SJSA1 (cell line): ENCODE data around the gene HPSE2. TPM values are rescaled to one million over a fixed set of nuclear protein-coding genes. Genes with fewer than 3 reads are reported as not detected.

Experiments used
- DNase-seq, 2 experiments: peaks; one replicate each; pipeline ENCODE4 v3.0.0-alpha.2; 2015 to 2020; ENCODE audit warnings: low spot score in 2 of 2, low read depth in 1 of 2
- H3K27ac ChIP-seq: fragments of 250-450 bp; sonication (Bioruptor Pico); 2 replicates; pipeline ENCODE4 v1.5.1; 2020; ENCODE audit warnings: mild to moderate bottlenecking, moderate library complexity
- H3K27me3 ChIP-seq: fragments of 250-450 bp; sonication (Bioruptor Pico); replicated peaks from 2 replicates; pipeline ENCODE4 v1.5.1; 2020; ENCODE audit warnings: mild to moderate bottlenecking, moderate library complexity
- H3K36me3 ChIP-seq: fragments of 250-450 bp; sonication (Bioruptor Pico); 2 replicates; pipeline ENCODE4 v1.5.1; 2020; ENCODE audit warnings: mild to moderate bottlenecking
- H3K4me1 ChIP-seq: fragments of 250-450 bp; sonication (Bioruptor Pico); replicated peaks from 2 replicates; pipeline ENCODE4 v1.6.1; 2021; ENCODE audit warnings: mild to moderate bottlenecking
- H3K4me3 ChIP-seq: fragments of 250-450 bp; sonication (Bioruptor Pico); 2 replicates; pipeline ENCODE4 v1.5.1; 2020; ENCODE audit warnings: mild to moderate bottlenecking
- H3K9me3 ChIP-seq: fragments of 250-450 bp; sonication (Bioruptor Pico); replicated peaks from 2 replicates; pipeline ENCODE4 v1.5.1; 2020; ENCODE audit warnings: mild to moderate bottlenecking
- total RNA-seq: library from RNA; depleted of rRNA; stranded (reverse); fragments of >200 nt; shearing (Covaris generic); gene quantifications from 2 replicates; pipeline ENCODE4 v1.2.3, GENCODE V29; 2014

HPSE2 gene
- total RNA-seq, 1 experiment from 2014 or later: not detected

GRCh38 chr10:99123336-99123735 is 112.3 kb downstream of the HPSE2 start:
- H3K27ac ChIP-seq: no peak overlapping the region
- H3K27me3 ChIP-seq: no peaks in the 10 kb centered on the region
- H3K4me1 ChIP-seq: no peaks in the 10 kb centered on the region
- H3K9me3 ChIP-seq: no peaks in the 10 kb centered on the region
- no peaks in the 10 kb centered on the region for H3K36me3 ChIP-seq
- no peak for DNase-seq
- H3K4me3 ChIP-seq: no peak overlapping the region

GRCh38 chr10:99119258-99119748 is 116.3 kb downstream of the HPSE2 start:
- Histone ChIP-seq H3K36me3 (no peaks in the 10 kb centered on the region), H3K9me3 (no peaks in the 10 kb centered on the region), H3K4me1 (no peaks in the 10 kb centered on the region), H3K27me3 (0 out of 2 replicates have a peak, but pooled peaks cover 1% of the 10 kb centered on the region), H3K27ac (no peak overlapping the region), H3K4me3 (no peak overlapping the region)
- no peak for DNase-seq

GRCh38 chr10:99115703-99116102 is 119.9 kb downstream of the HPSE2 start:
- DNase-seq: no peak
- H3K36me3 ChIP-seq: no peaks in the 10 kb centered on the region
- no peak overlapping the region for H3K27ac ChIP-seq

GRCh38 chr10:99085358-99085757 is 150.3 kb downstream of the HPSE2 start:
- DNase-seq: no peak
- Histone ChIP-seq H3K9me3 (no peaks in the 10 kb centered on the region), H3K36me3 (no peaks in the 10 kb centered on the region), H3K27ac (no peak overlapping the region), H3K27me3 (no peaks in the 10 kb centered on the region), H3K4me3 (no peak overlapping the region), H3K4me1 (no peaks in the 10 kb centered on the region)

More at GRCh38 chr10:99115703-99116102, 119.9 kb downstream of the HPSE2 start:
- H3K9me3 ChIP-seq: no peaks in the 10 kb centered on the region
- H3K27me3 ChIP-seq: 0 out of 2 replicates have a peak, but pooled peaks cover 7% of the 10 kb centered on the region
- H3K4me1 ChIP-seq: no peaks in the 10 kb centered on the region
- H3K4me3 ChIP-seq: no peak overlapping the region

DNA sequence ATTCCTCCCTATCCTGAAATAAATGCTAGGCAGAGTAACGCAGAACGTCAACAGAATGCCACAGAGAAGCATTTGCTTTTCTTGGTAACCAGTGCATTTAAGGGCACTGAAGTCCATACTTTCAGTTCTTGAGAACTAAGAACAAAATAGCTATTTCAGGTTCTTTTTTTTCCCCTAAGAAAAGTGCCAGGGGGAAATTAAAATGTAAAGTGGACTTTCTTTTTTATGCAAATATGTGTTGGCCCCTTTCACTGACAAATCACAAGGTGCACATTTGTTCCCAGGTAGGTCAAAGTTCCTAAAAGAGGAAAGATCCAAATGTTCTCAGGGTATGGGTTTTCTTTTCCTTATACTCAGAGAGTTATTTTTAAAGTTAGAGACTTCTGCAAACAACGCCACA is 151.5 kb downstream of the HPSE2 start:
- Histone ChIP-seq H3K36me3 (no peaks in the 10 kb centered on the region), H3K9me3 (no peaks in the 10 kb centered on the region), H3K4me1 (no peaks in the 10 kb centered on the region), H3K4me3 (no peak overlapping the region), H3K27me3 (no peaks in the 10 kb centered on the region), H3K27ac (no peak overlapping the region)
- no peak for DNase-seq

DNA sequence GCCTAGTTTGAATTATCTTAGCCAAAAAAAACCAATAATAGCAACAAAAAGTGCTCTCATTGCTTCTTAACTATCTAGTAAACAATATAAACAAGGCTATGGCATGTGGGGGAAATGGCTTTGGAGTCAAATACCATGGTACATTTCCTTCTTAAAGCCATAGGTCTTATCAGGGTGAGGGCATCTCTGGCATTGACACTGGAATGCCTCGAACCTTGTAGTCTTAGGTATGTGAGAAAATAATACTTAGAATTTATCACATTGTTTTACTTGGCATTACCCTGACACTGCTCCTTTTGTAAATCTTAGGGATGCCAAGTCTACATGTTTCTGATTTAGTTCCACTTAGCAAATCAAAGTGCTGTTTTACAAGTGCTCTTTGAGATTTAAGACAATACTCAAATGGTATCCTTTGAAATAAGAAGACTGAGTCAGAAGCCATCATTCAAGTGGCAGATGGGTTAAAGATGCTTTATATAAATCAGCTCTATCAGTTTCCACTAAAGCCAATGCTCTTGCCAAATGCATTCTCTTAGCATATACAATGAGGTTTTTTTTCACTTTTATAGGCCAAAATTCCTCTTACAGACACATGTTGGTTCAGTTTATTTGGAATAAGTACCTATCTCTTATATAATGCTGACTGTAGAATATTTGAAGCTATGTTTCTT is 155.2 kb downstream of the HPSE2 start:
- Histone ChIP-seq H3K27me3 (no peaks in the 10 kb centered on the region), H3K27ac (no peak overlapping the region), H3K36me3 (no peaks in the 10 kb centered on the region), H3K4me1 (no peaks in the 10 kb centered on the region), H3K9me3 (no peaks in the 10 kb centered on the region), H3K4me3 (no peak overlapping the region)
- no peak for DNase-seq

GRCh38 chr10:99062591-99062990 is 173.1 kb downstream of the HPSE2 start:
- no peak overlapping the region for H3K4me3 ChIP-seq
- no peaks in the 10 kb centered on the region for H3K4me1 ChIP-seq
- no peak for DNase-seq
- H3K27ac ChIP-seq: no peak overlapping the region
- no peaks in the 10 kb centered on the region for H3K9me3 ChIP-seq
- no peaks in the 10 kb centered on the region for H3K27me3 ChIP-seq
- no peaks in the 10 kb centered on the region for H3K36me3 ChIP-seq

DNA sequence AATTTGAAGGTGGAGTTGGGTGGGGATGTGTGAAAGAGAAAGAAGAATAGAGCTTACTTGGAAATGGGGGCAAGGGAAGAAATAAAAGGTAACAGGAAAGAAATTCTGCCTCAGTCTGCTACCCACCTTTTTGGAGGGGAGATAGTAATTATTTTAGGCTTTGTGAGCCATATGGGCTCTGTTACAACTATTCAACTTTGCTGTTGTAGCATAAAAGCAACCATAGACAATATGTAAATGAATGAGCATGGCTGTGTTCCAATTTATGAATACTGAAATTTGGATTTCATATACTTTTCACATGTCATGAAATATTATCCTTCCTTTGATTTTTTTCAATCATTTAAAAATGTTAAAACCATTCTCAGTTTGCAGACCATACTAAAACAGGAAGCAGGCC is 176.9 kb downstream of the HPSE2 start:
- Histone ChIP-seq H3K36me3 (no peaks in the 10 kb centered on the region), H3K27me3 (no peaks in the 10 kb centered on the region), H3K9me3 (no peaks in the 10 kb centered on the region), H3K4me1 (no peaks in the 10 kb centered on the region), H3K27ac (no peak overlapping the region), H3K4me3 (no peak overlapping the region)
- DNase-seq: no peak

DNA sequence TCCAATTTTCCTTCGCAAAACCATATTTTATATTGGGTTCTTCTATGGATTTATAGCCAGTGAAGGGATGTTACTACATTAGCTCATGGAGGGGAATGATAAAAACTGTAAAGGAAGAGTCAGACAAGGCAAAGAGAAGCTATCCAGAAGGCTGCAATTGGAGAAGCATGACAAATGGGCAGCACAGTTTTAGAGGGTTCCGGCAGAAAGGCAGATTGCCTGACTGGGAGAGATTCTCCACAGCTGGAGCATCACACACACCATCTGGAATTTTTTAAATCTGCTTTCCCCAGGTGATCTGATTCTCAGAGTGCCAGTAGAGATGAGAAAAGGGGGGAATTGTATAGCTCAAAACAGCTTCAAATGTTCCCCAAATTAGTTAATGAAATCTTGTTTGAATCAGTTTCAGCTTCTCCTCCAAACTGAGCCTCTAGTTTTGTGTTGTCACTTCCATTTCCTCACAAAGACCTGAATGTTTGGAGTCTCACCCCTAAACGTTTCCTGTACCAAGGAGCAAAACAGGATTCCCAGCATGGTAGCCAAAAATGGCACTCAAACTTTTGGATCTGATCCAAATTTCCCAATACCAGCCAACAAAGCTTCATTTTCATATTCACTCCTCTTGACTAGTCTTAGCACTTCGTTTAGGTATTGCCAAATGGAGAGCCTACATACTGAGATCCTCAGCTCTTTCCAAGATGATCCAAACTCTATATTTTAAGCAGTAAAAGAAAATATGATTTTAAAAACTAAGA is 177.5 kb downstream of the HPSE2 start:
- H3K4me3 ChIP-seq: no peak overlapping the region
- H3K36me3 ChIP-seq: no peaks in the 10 kb centered on the region
- no peak overlapping the region for H3K27ac ChIP-seq
- no peaks in the 10 kb centered on the region for H3K9me3 ChIP-seq
- no peak for DNase-seq
- no peaks in the 10 kb centered on the region for H3K4me1 ChIP-seq
- no peaks in the 10 kb centered on the region for H3K27me3 ChIP-seq

DNA sequence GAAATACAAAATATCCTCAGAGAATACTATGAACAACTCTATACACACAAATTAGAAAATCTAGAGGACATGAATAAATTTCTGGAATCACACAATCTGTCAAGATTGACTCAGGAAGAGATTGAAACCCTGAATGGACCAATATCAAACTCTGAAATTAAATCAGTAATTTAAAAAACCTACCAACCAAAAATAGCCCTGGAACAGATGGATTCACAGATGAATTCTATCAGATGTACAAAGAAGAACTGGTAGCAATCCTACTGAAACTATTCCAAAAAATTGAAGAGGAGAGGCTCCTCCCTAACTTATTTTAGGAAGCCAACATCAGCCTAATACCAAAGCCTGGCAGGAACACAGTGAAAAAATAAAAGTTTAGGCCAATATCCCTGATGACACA is 190.0 kb downstream of the HPSE2 start:
- Histone ChIP-seq H3K4me1 (no peaks in the 10 kb centered on the region), H3K27ac (no peak overlapping the region), H3K4me3 (no peak overlapping the region), H3K36me3 (no peaks in the 10 kb centered on the region), H3K27me3 (no peaks in the 10 kb centered on the region), H3K9me3 (peaks cover 11% of the 10 kb centered on the region)
- no peak for DNase-seq

DNA sequence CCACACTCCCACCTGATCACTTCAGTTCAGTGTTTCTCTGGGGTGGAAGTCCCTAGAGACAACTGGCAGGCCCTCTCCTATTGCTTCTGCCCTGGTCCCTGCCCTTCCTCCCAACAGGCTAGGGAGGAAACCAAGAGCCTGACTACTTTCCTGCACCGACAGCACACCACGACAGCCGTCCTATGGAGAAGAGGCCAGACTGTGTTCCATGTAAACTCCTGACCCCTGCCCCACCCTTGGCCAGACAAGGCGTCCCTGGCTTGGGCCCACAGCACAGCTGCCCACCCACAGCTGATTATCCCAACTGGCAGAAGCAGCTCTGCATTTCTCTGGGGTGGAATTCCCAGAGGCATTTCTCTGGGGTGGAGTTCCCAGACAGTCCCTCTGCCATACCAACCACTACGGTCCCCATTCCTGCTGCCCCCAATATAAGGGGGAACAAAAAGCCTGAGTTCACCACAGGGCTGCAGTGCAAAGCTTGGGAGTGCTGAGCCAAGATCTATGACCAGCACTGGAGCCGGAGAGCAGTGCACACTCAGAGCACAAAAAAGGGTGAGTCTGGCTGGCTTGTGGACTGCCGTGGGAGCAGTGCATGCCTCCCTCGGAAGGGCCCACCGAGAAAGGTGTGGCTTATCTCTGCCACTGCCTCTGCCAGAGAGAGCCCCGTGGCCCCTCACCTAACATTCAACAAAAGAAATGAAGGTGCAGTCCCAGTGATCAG is 193.4 kb downstream of the HPSE2 start:
- H3K4me1 ChIP-seq: no peaks in the 10 kb centered on the region
- peaks cover 11% of the 10 kb centered on the region for H3K9me3 ChIP-seq
- H3K36me3 ChIP-seq: no peaks in the 10 kb centered on the region
- no peak overlapping the region for H3K4me3 ChIP-seq
- no peak for DNase-seq
- no peaks in the 10 kb centered on the region for H3K27me3 ChIP-seq
- H3K27ac ChIP-seq: no peak overlapping the region

- DNase-seq: no peak
- Histone ChIP-seq H3K4me1 (no peaks in the 10 kb centered on the region), H3K4me3 (no peak overlapping the region), H3K9me3 (peaks cover 11% of the 10 kb centered on the region), H3K36me3 (no peaks in the 10 kb centered on the region), H3K27ac (no peak overlapping the region), H3K27me3 (no peaks in the 10 kb centered on the region)
These were observed 194.2 kb downstream of the HPSE2 start for GRCh38 chr10:99041468-99041867.

GRCh38 chr10:99013885-99014284 is 221.8 kb downstream of the HPSE2 start:
- DNase-seq: no peak
- H3K36me3 ChIP-seq: no peaks in the 10 kb centered on the region
- H3K4me3 ChIP-seq: no peak overlapping the region
- no peaks in the 10 kb centered on the region for H3K9me3 ChIP-seq
- H3K4me1 ChIP-seq: no peaks in the 10 kb centered on the region
- H3K27me3 ChIP-seq: no peaks in the 10 kb centered on the region
- H3K27ac ChIP-seq: no peak overlapping the region

GRCh38 chr10:99010286-99010685 is 225.4 kb downstream of the HPSE2 start:
- H3K36me3 ChIP-seq: no peaks in the 10 kb centered on the region
- no peaks in the 10 kb centered on the region for H3K27me3 ChIP-seq
- H3K4me3 ChIP-seq: no peak overlapping the region
- H3K4me1 ChIP-seq: no peaks in the 10 kb centered on the region
- no peaks in the 10 kb centered on the region for H3K9me3 ChIP-seq
- no peak overlapping the region for H3K27ac ChIP-seq
- DNase-seq: no peak
